Panc1 (cell line): Measurements from ENCODE around the gene WDR82. TPM values are rescaled to one million over a fixed set of nuclear protein-coding genes. Genes with fewer than 3 reads are reported as not detected.

Experiments
- ATAC-seq: fragments of 200-7000 bp; cut with Tn5 transposase; 2 replicates; pipeline ENCODE4 v1.9.1; 2020; ENCODE audit warnings: mild to moderate bottlenecking, moderate library complexity
- BruUV-seq: library from RNA; stranded (reverse); fragments of 400-500 nt; replicated peaks from 2 replicates; lab custom pipeline; 2021; lab: Mats Ljungman, UMichigan
- CTCF ChIA-PET: fragments of 300-600 bp; sonication (Branson Sonifier 250); formaldehyde crosslinking; loops from one replicate; lab custom pipeline; 2022; ENCODE audit warnings: antibody characterized with exemption; lab: Charles Lee
- POLR2A ChIA-PET: fragments of 300-600 bp; sonication (Branson Sonifier 250); formaldehyde crosslinking; loops from one replicate; lab custom pipeline; 2022; ENCODE audit warnings: antibody characterized with exemption; lab: Charles Lee
- DNase-seq: peaks from one replicate; pipeline ENCODE4 v3.0.0-alpha.2; 2010; ENCODE audit warnings: low read depth, low spot score
- H3K27ac ChIP-seq: 2 replicates; pipeline ENCODE4 v1.5.1; 2011; ENCODE audit warnings: mild to moderate bottlenecking, low read length, inconsistent platforms
- H3K27me3 ChIP-seq: fragments of 200-500 bp; sonication (Bioruptor generic); 2 replicates; pipeline ENCODE4 v1.6.0; 2014; ENCODE audit warnings: low read length, inconsistent platforms; ENCODE audit not compliant: control insufficient read depth, insufficient read depth
- H3K36me3 ChIP-seq: fragments of 200-500 bp; sonication (Bioruptor generic); 2 replicates; pipeline ENCODE4 v1.5.1; 2014; ENCODE audit warnings: inconsistent platforms, mild to moderate bottlenecking, low read length, moderate library complexity; ENCODE audit not compliant: control insufficient read depth, insufficient read depth
- H3K4me1 ChIP-seq: 2 replicates; pipeline ENCODE4 v1.5.1; 2011; ENCODE audit warnings: inconsistent platforms, mild to moderate bottlenecking, low read length, moderate library complexity; ENCODE audit not compliant: control insufficient read depth, insufficient read depth
- H3K4me3 ChIP-seq, 2 experiments: 2 replicates each; pipeline ENCODE4 v1.5.1; 2011 to 2012; ENCODE audit warnings: low read depth in 2 of 2, low read length in 2 of 2, mild to moderate bottlenecking in 2 of 2, inconsistent platforms in 1 of 2, moderate library complexity in 1 of 2
- H3K9me3 ChIP-seq: fragments of 200-500 bp; sonication (Bioruptor generic); 2 replicates; pipeline ENCODE4 v1.5.1; 2014; ENCODE audit warnings: low read depth, mild to moderate bottlenecking, inconsistent platforms, low read length, moderate library complexity; ENCODE audit not compliant: control insufficient read depth, insufficient read depth
- CTCF ChIP-seq: fragments of 450-650 bp; IDR thresholded peaks from 2 replicates; pipeline ENCODE4 v1.5.1; 2017; ENCODE audit warnings: mild to moderate bottlenecking
- POLR2AphosphoS5 ChIP-seq: IDR thresholded peaks from 2 replicates; pipeline ENCODE4 v1.6.1; 2012; ENCODE audit warnings: mild to moderate bottlenecking, low read depth, low read length, moderate library complexity
- REST ChIP-seq, 2 experiments: IDR thresholded peaks; 2 replicates each; pipeline ENCODE4 v1.6.1; 2011 to 2012; ENCODE audit warnings: low read depth in 2 of 2, control low read depth in 1 of 2, low read length in 1 of 2, mild to moderate bottlenecking in 1 of 2, moderate library complexity in 1 of 2; ENCODE audit not compliant: insufficient read depth in 1 of 2
- SIN3A ChIP-seq: IDR thresholded peaks from 2 replicates; pipeline ENCODE4 v1.6.1; 2012; ENCODE audit warnings: low read depth, mild to moderate bottlenecking, low read length, moderate library complexity, borderline replicate concordance; ENCODE audit not compliant: insufficient read depth
- TCF7L2 ChIP-seq: IDR thresholded peaks from 2 replicates; pipeline ENCODE4 v1.6.1; 2011; ENCODE audit warnings: mild to moderate bottlenecking, low read depth, low read length, inconsistent platforms
- in situ Hi-C: cut with HindIII; loops from 2 replicates; pipeline ENCODE4 v1.10.0; 2016; ENCODE audit warnings: low sequenced_read_pairs, low pct_unique_long_range_greater_than_20kb
- intact Hi-C: fragments of 100-400 bp; cut with micrococcal nuclease; formaldehyde crosslinking; loops from one replicate; pipeline ENCODE4 v1.10.0; 2022; ENCODE audit not compliant: unreplicated experiment
- total RNA-seq: library from RNA; stranded (reverse); gene quantifications from one replicate; pipeline ENCODE4 v1.2.1, GENCODE V29; 2021; ENCODE audit not compliant: unreplicated experiment

Gene WDR82
- total RNA-seq, 1 experiment from 2014 or later = 57.9 TPM

GRCh38 chr3:52228751-52229291 is 49.6 kb downstream of the WDR82 start:
- intact Hi-C loops = no loop called here

DNA sequence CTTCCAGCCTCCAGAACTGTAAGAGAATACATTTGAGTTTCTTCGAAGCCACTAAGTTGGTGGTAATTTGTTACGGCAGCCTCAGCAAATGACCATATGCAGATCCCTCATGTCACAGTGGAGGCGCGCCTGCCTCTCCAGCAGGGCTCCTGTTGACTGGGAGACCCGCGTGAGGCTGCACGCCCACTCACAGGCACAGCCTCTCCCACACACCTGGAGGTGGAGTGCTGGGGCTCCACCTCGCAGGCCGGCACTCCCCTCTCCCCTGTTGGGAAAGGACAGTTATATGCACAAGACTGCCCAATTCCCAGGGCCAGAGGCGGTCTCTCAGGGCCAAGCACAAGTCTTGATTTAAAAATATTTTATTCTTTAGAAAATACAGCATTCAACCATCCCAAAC is 50.2 kb downstream of the WDR82 start:
- Histone ChIP-seq H3K4me1 (no peaks in the 10 kb centered on the region), H3K27me3 (no peaks in the 10 kb centered on the region), H3K36me3 (no peaks in the 10 kb centered on the region), H3K9me3 (no peaks in the 10 kb centered on the region), H3K4me3 (no peak overlapping the region), H3K27ac (no peak overlapping the region)
- intact Hi-C loops (no loop called here), in situ Hi-C loops (no loop called here)
- ATAC-seq (no peak), DNase-seq (no peak)
- POLR2A ChIA-PET = no interaction called here
- no TSS peak for BruUV-seq
- CTCF ChIA-PET = no interaction called here
- TF ChIP-seq TCF7L2 = no peak
- TF ChIP-seq POLR2AphosphoS5 = no peak
- TF ChIP-seq REST (IDR thresholded peaks at IDR 0.05; ENCODE audit: insufficient read depth in 1 of 2, low read depth in 2 of 2, low read length in 1 of 2) = no peak
- TF ChIP-seq SIN3A = no peak
- TF ChIP-seq CTCF = no peak

More at GRCh38 chr3:52228751-52229291, 49.6 kb downstream of the WDR82 start:
- Histone ChIP-seq H3K4me3 (no peak overlapping the region), H3K9me3 (no peaks in the 10 kb centered on the region), H3K27ac (no peak overlapping the region), H3K4me1 (no peaks in the 10 kb centered on the region), H3K36me3 (no peaks in the 10 kb centered on the region), H3K27me3 (no peaks in the 10 kb centered on the region)
- DNase-seq (no peak), ATAC-seq (no peak)
- no TSS peak for BruUV-seq
- no peak for TF ChIP-seq CTCF
- no peak for TF ChIP-seq REST (IDR thresholded peaks at IDR 0.05; ENCODE audit: insufficient read depth in 1 of 2, low read depth in 2 of 2, low read length in 1 of 2)
- TF ChIP-seq SIN3A = no peak
- no peak for TF ChIP-seq TCF7L2
- TF ChIP-seq POLR2AphosphoS5 = no peak
- in situ Hi-C loops = no loop called here
- ChIA-PET POLR2A (no interaction called here), CTCF (no interaction called here)
